Measurements from ENCODE around the gene COBL. TPM values are rescaled to one million over a fixed set of nuclear protein-coding genes. Genes with fewer than 3 reads are reported as not detected.

Gene COBL
- total RNA-seq, 1 experiment from 2014 or later = 51.4 TPM

GRCh38 chr7:51327287-51327717 lies 10.7 kb upstream of the COBL start:
- H3K79me2 ChIP-seq (ENCODE audit: low read depth) = no peaks in the 10 kb centered on the region
- TF ChIP-seq EZH2 (IDR thresholded peaks at IDR 0.05; ENCODE audit: low read depth) (no peak), CTCF (conservative IDR thresholded peaks at IDR 0.05) (no peak)
- no peak overlapping the region for H3K27ac ChIP-seq
- intact Hi-C loops (cut with micrococcal nuclease; ENCODE audit: unreplicated experiment) = no loop called here
- no TSS peak for BruUV-seq (replicated peaks)
- H3K4me2 ChIP-seq = no peak overlapping the region
- H3K9me2 ChIP-seq (ENCODE audit: insufficient read depth) = 0 out of 2 replicates have a peak, but pooled peaks cover under 1% of the 10 kb centered on the region
- no peak for DNase-seq
- ChIA-PET POLR2A (ENCODE audit: unreplicated experiment) (no interaction called here), CTCF (no interaction called here)
- H3K9me3 ChIP-seq (ENCODE audit: insufficient read depth, low read depth) = no peaks in the 10 kb centered on the region
- H2AFZ ChIP-seq = no peak overlapping the region
- H4K20me1 ChIP-seq (ENCODE audit: insufficient read depth) = no peaks in the 10 kb centered on the region
- H3K4me3 ChIP-seq = no peak overlapping the region
- H3K27me3 ChIP-seq (ENCODE audit: insufficient read depth, low read depth) = no peaks in the 10 kb centered on the region
- H3K4me1 ChIP-seq (replicated peaks; ENCODE audit: insufficient read depth) = no peaks in the 10 kb centered on the region
- no peaks in the 10 kb centered on the region for H3F3A ChIP-seq (ENCODE audit: insufficient read depth, low read depth)
- H3K36me3 ChIP-seq (ENCODE audit: low read depth) = no peaks in the 10 kb centered on the region

- H4K20me1 ChIP-seq (ENCODE audit: insufficient read depth) = no peaks in the 10 kb centered on the region
- no peaks in the 10 kb centered on the region for H3K4me1 ChIP-seq (replicated peaks; ENCODE audit: insufficient read depth)
- intact Hi-C loops (cut with micrococcal nuclease; ENCODE audit: unreplicated experiment) = no loop called here
- H3K36me3 ChIP-seq (ENCODE audit: low read depth) = no peaks in the 10 kb centered on the region
- H3F3A ChIP-seq (ENCODE audit: insufficient read depth, low read depth) = no peaks in the 10 kb centered on the region
- no peaks in the 10 kb centered on the region for H3K9me2 ChIP-seq (ENCODE audit: insufficient read depth)
- BruUV-seq (replicated peaks) = no TSS peak
- H3K27ac ChIP-seq = no peak overlapping the region
- POLR2A ChIA-PET (ENCODE audit: unreplicated experiment) = no interaction called here
- H3K4me2 ChIP-seq = no peak overlapping the region
- no peaks in the 10 kb centered on the region for H3K79me2 ChIP-seq (ENCODE audit: low read depth)
- CTCF ChIA-PET = interaction anchor here (0.6 kb wide), 1 partner anchor 22 kb away, joined by 4 read pairs; no protein-coding TSS in a partner anchor
- TF ChIP-seq EZH2 (IDR thresholded peaks at IDR 0.05; ENCODE audit: low read depth) (no peak), CTCF (conservative IDR thresholded peaks at IDR 0.05) (no peak)
- H3K27me3 ChIP-seq (ENCODE audit: insufficient read depth, low read depth) = no peaks in the 10 kb centered on the region
- no peak for DNase-seq
- H3K4me3 ChIP-seq = no peak overlapping the region
- H3K9me3 ChIP-seq (ENCODE audit: insufficient read depth, low read depth) = no peaks in the 10 kb centered on the region
- no peak overlapping the region for H2AFZ ChIP-seq
These were observed 10.2 kb upstream of the COBL start for GRCh38 chr7:51326656-51327286.

- Histone ChIP-seq H3K79me2 (ENCODE audit: low read depth) (no peaks in the 10 kb centered on the region), H3F3A (ENCODE audit: insufficient read depth, low read depth) (no peaks in the 10 kb centered on the region), H3K4me3 (no peak overlapping the region), H4K20me1 (ENCODE audit: insufficient read depth) (no peaks in the 10 kb centered on the region), H3K27ac (no peak overlapping the region), H3K36me3 (ENCODE audit: low read depth) (no peaks in the 10 kb centered on the region), H3K9me2 (ENCODE audit: insufficient read depth) (no peaks in the 10 kb centered on the region), H3K4me2 (no peak overlapping the region), H3K4me1 (replicated peaks; ENCODE audit: insufficient read depth) (no peaks in the 10 kb centered on the region), H3K27me3 (ENCODE audit: insufficient read depth, low read depth) (no peaks in the 10 kb centered on the region), H3K9me3 (ENCODE audit: insufficient read depth, low read depth) (no peaks in the 10 kb centered on the region), H2AFZ (no peak overlapping the region)
- DNase-seq = no peak
- no peak for TF ChIP-seq EZH2 (IDR thresholded peaks at IDR 0.05; ENCODE audit: low read depth)
- TF ChIP-seq CTCF (conservative IDR thresholded peaks at IDR 0.05) = no peak
- POLR2A ChIA-PET (ENCODE audit: unreplicated experiment) = no interaction called here
- CTCF ChIA-PET = no interaction called here
- intact Hi-C loops (cut with micrococcal nuclease; ENCODE audit: unreplicated experiment) = no loop called here
- no TSS peak for BruUV-seq (replicated peaks)
These were observed 9.3 kb upstream of the COBL start for GRCh38 chr7:51325908-51326307.
